C4-2B (cell line): ENCODE data around the gene ITGB2.

Source experiments
- ZFX ChIP-seq: fragments of 450-650 bp; IDR thresholded peaks from 2 replicates; pipeline ENCODE4 v1.6.1; 2017
- TF ChIP-seq, protein P1 (sequence below): fragments of 450-650 bp; conservative IDR thresholded peaks from 2 replicates; pipeline ENCODE4 v1.5.1; 2017; ENCODE audit warnings: mild to moderate bottlenecking

GRCh38 chr21:44965251-44966022 lies 44.7 kb upstream of the ITGB2 start:
- TF ChIP-seq, protein P1, sequence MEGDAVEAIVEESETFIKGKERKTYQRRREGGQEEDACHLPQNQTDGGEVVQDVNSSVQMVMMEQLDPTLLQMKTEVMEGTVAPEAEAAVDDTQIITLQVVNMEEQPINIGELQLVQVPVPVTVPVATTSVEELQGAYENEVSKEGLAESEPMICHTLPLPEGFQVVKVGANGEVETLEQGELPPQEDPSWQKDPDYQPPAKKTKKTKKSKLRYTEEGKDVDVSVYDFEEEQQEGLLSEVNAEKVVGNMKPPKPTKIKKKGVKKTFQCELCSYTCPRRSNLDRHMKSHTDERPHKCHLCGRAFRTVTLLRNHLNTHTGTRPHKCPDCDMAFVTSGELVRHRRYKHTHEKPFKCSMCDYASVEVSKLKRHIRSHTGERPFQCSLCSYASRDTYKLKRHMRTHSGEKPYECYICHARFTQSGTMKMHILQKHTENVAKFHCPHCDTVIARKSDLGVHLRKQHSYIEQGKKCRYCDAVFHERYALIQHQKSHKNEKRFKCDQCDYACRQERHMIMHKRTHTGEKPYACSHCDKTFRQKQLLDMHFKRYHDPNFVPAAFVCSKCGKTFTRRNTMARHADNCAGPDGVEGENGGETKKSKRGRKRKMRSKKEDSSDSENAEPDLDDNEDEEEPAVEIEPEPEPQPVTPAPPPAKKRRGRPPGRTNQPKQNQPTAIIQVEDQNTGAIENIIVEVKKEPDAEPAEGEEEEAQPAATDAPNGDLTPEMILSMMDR, result no peak
- TF ChIP-seq ZFX, result no peak
